Endometrium (tissue), 2 donors: ENCODE measurements around the gene CDK5RAP1.
"Not testable (repeated sequence)": the region's sequence is repeated elsewhere in the genome, so short reads cannot be mapped to it uniquely, and the experiment has no call there.

Source experiments
- FAIRE-seq: peaks from 2 replicates; lab custom pipeline; 2012; peaks lifted over from hg19 to GRCh38; lab: Jason Lieb, UNC
- donor health status: control.
- donor health status: control.

The CDK5RAP1 gene

DNA sequence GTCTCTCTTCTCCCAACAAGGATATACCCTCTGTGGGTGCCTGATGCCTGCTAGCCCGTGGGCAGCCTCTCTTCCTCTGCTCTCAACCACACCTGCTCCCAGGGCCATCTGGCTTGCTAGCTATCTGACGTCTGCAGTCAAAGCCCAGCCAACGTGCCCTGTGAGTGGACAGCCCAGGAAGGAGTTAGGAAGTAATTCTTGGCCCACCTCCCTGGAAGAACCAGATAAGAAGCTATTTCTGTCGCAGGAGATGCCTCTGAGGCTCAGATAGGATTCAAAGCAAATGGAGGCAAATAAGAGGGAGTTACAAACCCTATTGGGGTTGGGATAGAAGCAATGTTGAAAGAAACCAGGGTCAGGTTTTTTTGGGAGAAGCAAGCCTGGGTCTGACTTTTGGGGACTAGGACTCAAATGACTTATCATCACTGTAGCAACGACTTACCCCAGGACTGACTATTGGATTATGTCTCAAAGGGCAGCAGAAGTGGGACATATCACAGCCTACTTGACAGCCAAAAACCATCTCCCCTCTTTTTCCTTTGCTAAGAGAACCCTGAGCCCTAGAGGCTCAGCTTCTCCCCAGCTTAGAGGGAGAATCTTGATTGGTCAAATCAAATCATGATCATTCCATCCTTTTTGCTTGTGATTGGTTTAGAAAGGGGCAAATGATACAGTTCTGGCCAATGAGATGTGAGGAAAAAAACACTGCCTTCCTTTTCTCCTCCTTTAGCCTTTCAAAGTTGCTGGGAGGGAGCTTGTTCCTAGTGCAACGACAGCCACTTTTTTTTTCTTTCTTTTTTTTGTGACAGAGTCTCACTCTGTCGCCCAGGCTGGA lies 18.0 kb upstream of the CDK5RAP1 start:
- FAIRE-seq: no peak

DNA sequence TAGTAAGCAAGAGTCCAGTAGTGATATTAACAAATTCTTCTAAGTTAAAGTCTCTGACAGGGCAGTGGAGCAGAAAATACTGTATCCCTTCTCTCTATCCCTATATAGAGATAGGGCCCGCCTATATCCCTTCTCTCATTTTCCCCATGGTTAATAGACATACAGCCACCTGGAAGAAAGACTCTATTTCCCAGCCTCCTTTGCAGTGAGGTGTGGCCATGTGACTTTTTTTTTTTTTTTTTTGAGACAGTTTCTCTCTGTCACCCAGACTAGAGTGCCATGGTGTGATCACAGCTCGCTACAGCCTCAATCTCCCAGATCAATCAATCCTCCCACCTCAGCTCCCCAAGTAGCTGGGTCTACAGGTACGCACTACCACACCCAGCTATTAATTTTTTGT lies 16.7 kb upstream of the CDK5RAP1 start:
- no peak for FAIRE-seq

DNA sequence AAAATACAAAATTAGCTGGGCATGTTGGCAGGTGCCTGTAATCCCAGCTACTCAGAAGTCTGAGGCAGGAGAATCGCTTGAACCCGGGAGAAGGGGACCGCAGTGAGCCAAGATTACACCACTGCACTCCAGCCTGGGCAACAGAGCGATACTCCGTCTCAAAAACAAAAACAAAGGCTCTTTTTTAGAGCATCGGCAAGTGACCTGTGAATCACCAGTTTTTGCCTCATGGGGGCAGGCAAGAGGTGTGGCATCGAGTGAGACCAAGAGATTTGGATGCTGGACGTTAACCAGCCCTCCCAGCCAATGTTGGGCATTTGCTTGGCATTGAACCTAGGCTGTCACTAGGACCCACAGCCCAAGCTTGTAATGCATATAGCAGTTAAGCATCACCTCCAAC lies 14.6 kb upstream of the CDK5RAP1 start:
- FAIRE-seq: no peak

DNA sequence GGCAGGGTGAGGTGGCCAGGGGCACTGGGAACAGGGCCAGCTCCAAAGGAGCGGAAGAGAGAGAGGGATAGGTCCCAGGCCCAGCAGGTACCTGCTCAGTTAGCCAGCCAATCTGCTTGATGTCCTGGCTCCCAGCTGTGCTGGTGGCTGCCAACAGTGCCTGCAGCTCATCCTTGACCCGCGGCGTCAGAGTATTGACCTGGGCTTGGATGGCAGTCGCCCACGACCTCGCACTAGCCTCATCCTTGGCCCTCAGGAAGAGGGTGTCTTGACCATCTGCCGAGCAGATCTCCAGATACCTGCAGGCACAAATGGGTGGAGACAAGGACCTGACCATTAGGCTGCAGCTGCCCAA lies 11.1 kb upstream of the CDK5RAP1 start:
- no peak for FAIRE-seq

DNA sequence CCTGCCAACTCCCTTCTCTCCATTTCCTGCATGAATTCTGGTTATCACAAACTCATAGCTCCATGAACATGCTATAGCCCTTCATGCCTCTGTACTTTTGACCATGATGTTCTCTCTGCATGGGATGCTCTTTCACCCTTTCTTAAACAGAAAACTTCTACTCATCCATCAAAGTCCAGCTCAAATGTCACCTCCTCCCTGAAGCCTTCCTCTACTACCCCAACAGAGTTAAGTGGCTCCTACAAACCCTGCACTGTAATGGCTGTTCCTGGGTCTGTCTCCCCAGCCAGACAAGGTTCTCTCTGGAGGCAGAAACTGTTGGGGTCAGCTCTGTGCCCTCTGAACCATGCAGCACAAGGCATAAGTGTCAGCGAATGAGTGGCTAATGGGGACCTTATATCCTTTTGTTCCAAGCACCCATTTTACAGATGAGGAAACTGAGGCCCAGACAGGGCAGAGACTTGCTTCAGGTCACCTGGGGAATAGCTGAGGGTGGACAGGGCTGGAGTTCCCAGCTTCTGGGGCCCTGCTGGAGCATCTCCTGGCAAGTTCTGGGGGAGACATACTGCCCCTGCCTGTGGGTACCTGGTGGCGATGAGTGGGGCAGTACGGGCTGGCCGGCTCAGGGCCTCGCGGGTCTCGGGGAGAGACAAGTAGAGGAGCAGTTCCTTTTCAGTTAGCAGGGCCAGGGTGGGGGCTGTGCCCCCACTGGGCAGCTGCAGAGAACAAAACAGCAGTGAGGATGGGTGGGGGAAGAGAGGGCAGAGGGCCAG lies 10.6 kb upstream of the CDK5RAP1 start:
- FAIRE-seq: no peak

DNA sequence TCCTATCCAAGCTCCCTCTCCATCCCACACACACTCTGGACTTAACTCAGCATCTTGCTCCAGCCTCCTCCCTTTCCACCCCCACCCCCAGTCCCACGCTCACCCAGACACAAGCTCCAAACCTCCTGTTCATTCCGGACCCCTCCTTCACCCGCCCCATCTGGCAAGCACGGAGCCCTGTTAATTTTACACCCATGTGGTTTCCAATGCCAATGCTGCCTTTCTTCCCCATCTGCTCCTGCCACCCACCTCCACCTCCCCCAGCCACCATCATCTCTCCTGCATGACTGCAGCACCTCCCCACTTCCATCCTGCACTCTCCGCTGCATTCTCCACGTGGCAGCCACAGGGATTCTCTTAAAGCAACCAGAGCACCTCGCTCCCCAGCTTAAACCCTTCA lies 9.9 kb upstream of the CDK5RAP1 start:
- FAIRE-seq: no peak

DNA sequence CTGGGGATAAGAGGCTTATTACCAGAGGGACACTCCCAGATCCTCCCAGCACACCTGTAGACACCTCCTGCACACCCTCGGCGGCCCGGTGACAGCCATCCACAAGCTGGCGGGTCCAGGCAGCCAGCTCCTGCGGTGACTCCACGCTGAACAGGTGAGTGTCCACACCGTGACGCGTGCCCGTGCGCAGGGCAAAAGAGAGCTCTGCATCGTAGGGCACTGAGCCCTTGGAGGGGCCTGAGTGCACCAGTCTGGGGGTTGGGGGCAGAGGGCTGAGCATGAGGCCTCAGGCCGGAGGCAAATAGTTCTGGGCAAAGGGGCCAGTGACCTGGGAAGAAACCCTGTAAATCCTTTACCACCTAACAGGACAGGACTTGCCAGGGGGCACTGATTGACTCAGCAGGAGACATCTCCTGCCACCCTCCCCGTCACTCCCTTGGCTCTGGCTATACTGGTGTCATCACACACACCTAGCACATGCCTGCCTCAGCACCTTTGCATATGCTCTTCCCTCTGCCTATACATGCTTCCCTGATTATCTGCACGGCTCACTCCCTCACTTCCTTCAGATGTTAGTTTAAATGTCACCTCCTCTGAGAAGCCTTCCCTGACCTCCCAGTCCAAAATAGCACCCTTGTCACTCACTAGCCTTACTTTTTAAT lies 8.9 kb upstream of the CDK5RAP1 start:
- no peak for FAIRE-seq

DNA sequence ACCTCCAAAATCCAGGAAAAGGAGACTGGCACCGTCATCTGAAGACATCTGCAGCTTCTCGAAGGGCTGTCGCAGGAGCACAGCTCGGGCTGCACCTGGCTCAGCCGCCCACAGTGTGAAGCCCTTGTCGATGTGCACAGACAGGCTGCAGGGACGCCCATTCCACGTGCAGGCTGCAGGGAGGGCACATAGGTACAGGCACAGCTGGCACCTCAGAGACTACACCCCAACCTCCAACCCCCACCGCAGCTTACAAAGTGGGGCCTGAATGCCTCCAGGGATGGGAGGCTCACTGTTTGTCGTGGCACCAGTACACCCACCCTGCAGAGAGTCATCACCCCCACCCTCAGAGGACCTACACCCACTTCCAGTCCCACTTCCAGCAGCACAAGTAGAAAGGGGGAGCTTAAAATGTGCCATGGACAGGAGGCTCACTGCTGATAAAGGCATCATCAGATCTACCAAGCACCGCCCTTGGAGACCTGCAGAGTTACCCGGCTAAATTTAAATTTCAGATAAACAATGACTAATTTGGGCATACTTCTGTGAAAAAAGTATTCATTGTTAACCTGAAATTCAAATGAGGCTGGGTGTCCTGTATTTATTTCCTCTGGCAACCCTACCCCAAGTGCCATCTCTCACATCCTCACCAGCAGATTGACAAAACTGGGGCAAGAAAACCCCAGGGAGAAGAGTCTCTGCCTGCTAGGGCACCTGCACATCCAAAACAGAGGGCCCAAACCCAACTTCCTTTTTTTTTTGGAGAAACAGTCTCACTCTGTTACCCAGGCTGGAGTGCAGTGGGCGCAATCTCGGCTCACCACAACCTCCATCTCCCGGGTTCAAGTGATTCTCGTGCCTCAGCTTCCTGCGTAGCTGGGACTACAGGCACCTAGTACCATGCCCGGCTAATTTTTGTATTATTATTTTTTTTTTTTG lies 7.7 kb upstream of the CDK5RAP1 start:
- no peak for FAIRE-seq

DNA sequence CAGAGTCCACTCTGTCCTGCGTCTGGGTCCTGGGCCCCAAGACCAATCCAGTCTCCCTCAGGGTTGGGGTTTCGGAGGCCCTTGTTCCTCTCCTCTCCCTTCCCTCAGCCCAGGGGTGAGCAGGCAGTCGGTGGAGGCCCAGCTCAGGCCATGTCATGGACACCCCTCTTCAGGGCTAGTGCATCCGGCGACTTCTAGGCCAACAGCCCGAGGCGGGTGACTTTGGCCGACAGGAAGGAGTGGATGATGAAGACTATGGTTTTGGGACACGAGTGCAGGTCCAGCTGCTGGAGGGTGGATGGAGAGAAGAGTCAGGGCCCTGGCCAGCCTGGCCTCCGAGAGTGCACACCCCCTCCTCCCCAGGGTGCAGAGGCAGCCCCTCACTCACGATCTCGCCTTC lies 7.0 kb upstream of the CDK5RAP1 start:
- no peak for FAIRE-seq

DNA sequence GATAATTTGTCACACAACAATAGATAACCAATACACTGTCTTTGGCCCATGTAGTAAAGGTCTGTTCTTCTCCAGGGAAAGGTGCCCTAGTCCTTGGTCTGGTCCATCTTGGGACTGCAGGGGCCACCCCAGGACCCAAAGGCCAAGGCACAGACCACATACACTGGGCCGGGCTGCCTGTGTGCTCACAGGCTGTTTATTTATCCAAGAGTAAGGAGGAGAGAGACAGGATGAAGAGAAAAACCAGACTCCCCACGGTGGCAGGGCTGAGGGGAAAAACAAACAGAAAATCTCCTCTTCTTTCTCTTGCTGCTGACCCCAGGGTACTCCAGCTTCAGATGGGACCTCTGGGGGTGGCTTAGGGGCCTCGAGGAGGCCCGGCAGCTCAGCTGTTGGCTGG lies 6.5 kb upstream of the CDK5RAP1 start:
- FAIRE-seq: no peak

DNA sequence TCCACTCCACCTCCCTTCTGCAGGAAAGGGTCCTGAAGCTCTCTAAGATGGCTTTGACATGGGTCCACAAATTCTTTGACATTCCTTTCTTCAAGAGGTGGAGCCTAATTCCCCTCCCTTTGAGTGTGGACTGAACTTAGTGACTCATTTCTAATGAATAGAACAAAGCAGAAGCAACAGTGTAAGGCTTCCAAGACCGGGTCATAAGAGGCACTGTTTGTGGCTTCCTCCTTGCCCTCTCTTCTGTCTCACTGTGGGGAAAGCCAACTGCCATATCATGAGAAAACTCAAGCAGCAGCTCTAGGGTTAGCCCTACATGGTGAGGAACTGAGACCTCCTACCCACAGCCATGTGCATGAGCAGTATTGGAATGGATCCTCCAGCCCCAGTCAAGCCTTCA lies 5.9 kb upstream of the CDK5RAP1 start:
- no peak for FAIRE-seq

DNA sequence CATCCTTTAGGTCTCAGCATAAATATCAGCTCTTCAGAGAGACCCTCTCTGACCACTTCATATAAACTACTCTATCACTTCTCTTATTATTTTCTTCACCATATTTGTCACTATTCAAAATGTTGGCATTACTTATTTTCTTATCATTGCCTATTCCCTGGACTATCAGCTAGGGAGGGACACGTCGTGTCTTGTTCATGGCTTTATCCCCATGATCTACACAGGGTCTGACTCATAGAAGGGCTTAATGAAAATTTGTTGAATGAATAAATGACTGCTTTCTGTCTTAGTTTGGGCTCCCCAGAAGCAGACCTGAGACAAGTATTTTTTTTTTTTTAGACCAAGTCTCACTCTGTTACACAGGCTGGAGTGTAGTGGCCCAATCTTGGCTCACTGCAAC lies 3.0 kb upstream of the CDK5RAP1 start:
- no peak for FAIRE-seq

DNA sequence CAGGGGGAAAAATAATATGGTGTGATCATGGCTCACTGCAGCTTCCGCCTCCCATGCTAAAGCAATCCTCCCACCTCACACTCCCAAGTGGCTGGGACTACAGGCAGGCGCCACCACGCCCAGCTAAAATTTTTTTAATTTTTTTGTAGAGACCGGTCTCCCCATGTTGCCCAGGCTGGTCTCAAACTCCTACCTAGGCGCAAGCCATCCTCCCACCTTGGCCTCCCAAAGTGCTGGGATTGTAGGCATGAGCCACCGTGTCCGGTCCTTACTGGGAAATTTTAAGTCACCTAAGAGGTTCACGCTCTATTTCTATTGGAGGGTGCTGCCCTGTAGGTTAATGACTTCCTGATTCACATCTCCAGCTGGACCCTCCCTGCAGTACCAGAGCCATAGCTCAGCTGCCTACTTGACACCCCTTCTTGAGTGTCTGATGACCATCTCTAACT lies 626 bp upstream of the CDK5RAP1 start:
- no peak for FAIRE-seq

DNA sequence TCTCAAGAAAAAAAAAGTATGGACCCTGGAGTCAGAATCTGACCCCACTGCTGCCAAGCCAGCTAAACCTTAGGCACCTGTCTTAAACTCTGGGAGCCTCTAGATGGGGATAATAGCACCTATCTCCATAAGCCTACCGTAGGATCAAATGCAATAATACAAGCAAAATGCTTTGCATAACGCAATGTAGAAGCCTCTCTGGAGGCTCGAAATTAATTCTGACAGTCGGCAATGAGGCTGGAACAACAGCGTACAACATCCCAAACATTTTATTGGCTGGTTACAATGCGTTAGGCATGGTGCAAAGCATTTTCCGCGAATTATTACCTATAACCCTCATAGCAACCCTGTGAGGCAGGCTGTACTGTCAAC lies 521 bp downstream of the CDK5RAP1 start:
- FAIRE-seq: no peak

DNA sequence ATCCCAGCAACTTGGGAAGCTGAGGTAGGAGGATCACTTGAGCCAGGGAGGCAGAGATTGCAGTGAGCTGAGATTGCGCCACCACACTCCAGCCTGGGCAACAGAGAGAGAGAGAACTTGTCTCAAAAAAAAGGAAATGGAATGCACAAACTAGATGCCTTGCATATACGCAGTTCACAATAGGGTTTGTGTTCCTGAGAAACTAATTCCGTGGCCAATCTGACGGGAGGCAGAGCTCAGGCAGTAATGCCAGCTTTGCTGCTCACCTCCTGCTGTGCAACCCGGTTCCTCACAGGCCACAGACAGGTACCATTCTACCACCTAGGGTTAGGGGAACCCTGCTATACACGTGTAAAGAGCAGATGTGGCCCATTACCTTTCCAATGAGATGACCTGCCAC lies 1.4 kb downstream of the CDK5RAP1 start:
- FAIRE-seq: no peak

DNA sequence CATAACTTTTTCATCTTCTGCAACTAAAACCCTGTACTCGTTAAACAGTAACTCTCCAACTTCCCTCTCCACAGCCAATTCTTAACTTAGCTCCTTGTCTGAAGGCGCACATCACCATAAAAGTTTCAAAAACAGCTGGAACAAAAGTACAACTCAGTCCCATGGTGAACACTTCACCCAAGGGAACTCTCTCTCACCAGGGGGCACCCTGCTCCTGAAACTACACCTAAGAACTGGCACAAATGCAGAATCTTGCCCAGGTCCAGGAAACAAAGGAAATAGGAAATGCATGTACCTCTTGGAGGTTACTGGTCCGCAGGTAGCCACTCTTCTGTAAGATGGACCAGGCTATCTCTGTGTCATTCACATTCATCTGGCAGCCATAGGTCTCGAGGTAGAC lies 6.6 kb downstream of the CDK5RAP1 start:
- FAIRE-seq: no peak

DNA sequence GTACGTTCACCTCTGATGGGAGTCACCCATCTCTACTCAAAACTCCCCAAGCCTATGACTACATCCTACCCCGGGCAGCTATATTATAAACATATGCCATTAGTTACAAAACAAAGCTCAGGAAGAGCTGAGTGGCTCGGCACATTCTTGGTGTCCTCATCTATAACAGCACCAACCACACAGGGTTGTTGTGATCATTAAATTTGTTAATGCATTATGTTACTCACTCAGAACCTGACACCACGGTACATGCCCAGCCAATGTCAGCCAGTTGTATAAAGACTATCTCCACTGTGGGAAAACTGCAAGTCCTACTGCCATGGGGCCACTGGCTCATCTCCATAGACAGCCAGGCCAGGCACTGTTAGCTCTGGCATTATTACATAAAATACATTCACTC lies 7.7 kb downstream of the CDK5RAP1 start:
- FAIRE-seq: no peak

DNA sequence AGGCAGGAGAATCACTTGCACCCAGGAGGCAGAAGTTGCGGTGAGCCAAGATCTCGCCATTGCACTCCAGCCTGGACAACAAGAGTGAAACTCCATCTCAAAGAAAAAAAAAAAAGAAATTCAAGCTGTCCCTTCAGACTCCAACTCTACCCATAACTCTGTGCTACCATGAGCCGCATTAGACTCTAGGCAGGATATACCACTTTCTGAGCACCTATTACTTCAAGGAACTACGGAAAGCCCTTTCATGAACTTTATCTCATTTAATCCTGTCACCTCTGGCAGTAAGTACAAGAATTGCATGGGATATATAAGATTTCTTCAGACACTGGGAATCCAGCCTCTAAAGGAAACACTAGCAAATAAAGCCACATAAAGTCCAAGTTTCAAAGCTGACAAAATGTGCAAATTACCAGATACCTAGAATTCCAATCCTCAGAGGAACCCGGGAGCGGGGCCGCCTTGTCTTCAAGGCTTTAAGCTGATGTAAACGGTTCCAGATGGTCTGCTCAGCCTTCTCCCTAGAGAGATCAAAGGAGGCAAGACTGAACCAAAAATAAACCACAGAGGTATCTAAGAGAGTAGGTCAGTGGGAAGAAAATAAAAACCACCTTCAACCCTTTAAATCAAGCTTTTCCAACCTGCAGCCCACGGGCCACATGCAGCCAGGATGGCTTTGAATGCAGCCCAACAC lies 9.4 kb downstream of the CDK5RAP1 start:
- peak; percentile 70 for FAIRE-seq

DNA sequence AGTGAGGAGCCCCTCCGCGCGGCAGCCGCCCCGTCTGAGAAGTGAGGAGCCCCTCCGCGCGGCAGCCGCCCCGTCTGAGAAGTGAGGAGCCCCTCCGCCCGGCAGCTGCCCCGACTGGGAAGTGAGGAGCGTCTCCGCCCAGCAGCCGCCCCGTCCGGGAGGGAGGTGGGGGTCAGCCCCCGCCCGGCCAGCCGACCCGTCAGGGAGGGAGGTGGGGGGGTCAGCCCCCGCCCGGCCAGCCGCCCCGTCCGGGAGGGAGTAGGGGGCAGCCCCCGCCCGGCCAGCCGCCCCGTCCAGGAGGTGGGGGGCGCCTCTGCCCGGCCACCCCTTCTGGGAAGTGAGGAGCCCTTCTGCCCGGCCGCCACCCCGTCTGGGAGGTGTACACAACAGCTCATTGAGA lies 12.0 kb downstream of the CDK5RAP1 start:
- FAIRE-seq: not testable (repeated sequence)

DNA sequence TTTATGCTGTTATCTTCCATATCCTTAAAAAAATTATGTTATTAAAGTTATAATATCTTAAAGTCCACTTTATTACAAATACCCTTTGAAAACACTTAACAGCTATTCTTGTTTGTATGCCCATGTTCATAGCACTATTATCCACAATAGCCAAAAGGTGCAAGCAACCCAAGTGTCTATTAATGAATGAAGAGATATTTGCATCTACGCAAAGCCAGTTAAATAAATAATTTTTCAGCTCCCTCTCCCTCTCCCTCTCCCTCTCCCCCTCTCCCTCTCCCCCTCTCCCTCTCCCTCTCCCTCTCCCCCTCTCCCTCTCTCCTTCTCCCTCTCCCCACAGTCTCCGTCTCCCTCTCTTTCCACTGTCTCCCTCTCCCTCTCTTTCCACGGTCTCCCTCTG lies 13.1 kb downstream of the CDK5RAP1 start:
- FAIRE-seq: no peak

DNA sequence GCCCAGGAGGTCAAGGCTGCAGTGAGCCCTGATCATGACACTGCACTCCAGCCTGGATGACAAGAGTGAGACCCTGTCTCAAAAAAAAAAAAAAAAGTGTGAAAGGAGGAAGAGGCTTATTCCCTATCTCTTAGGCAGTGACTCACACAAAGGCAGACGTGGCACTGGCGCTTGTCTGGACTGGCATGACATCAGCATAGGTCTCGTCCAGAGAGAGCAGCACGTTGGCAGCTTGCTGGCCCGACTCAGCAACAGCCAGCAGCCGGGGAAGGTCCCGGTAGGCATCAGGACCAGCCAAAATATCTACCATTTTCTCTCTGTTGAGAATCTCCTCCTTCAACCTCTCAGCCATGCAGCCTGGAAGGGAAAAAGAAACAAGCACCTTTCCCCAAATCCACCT lies 14.1 kb downstream of the CDK5RAP1 start:
- FAIRE-seq: no peak

DNA sequence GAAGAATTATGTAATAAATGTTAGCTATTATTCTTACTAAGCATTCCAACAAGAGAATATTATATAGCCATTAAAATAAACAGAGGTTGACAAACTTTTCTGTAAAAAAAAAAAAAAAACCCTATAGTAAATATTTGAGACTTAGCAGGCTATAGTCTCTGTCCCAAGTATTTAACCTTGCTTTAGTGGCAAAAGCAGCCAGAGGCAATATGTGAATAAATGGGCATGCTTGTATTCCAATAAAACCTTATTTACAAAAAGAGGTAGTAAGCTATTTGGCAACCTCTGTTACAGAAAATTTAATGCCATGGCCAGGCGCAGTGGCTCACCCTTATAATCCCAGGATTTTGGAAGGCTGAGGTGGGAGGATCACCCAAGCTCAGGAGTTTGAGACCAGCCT lies 14.6 kb downstream of the CDK5RAP1 start:
- FAIRE-seq: no peak
